T-helper 17 cell (primary cell): Measurements from ENCODE around the gene RABGAP1L. TPM values are rescaled to one million over a fixed set of nuclear protein-coding genes. Genes with fewer than 3 reads are reported as not detected.
"Not testable (repeated sequence)": the region's sequence is repeated elsewhere in the genome, so short reads cannot be mapped to it uniquely, and the experiment has no call there.

Source experiments
- ATAC-seq: fragments of 150-1000 bp; cut with Tn5 transposase; 2 replicates; pipeline ENCODE4 v1.10.0; 2021; ENCODE audit warnings: mild to moderate bottlenecking, moderate library complexity
- DNase-seq, 3 donors: peaks; one replicate each; pipeline versions ENCODE4 v3.0.0 to v3.0.0-alpha.2; 2020 to 2021
- H3K9me3 ChIP-seq: one replicate; pipeline ENCODE4 v1.7.0; 2013; ENCODE audit warnings: low read length, mild to moderate bottlenecking; ENCODE audit not compliant: control insufficient read depth, poor library complexity, severe bottlenecking
- H3K27ac Mint-ChIP-seq: one replicate; pipeline ENCODE4 v1.8.0; 2022; ENCODE audit warnings: mild to moderate bottlenecking, moderate library complexity, mixed read lengths
- H3K27me3 Mint-ChIP-seq: one replicate; pipeline ENCODE4 v1.8.0; 2022; ENCODE audit warnings: mixed read lengths
- H3K36me3 Mint-ChIP-seq: one replicate; pipeline ENCODE4 v1.8.0; 2022; ENCODE audit warnings: low read depth, mixed read lengths
- H3K4me1 Mint-ChIP-seq: one replicate; pipeline ENCODE4 v1.8.0; 2022; ENCODE audit warnings: mild to moderate bottlenecking, mixed read lengths
- H3K4me3 Mint-ChIP-seq: one replicate; pipeline ENCODE4 v1.8.0; 2022; ENCODE audit warnings: mild to moderate bottlenecking, moderate library complexity, mixed read lengths
- total RNA-seq, 4 donors: library from RNA in 2 of 4; stranded (reverse) in 2 of 4; gene quantifications; one replicate each; pipeline ENCODE4 v1.2.3 and lab custom pipeline; 2022 to 2026

Gene RABGAP1L
- total RNA-seq, 2 donors from 2014 or later, result 112 to 120 TPM

- H3K36me3 Mint-ChIP-seq, result peaks cover 3% of the 10 kb centered on the region
- H3K9me3 ChIP-seq, result peaks cover 8% of the 10 kb centered on the region
- H3K27ac Mint-ChIP-seq, result no peak overlapping the region
- H3K27me3 Mint-ChIP-seq, result no peaks in the 10 kb centered on the region
- H3K4me1 Mint-ChIP-seq, result no peaks in the 10 kb centered on the region
- no peak for ATAC-seq
- no peak overlapping the region for H3K4me3 Mint-ChIP-seq
- no peak for DNase-seq
Measured at GRCh38 chr1:174534789-174535188, 375.5 kb downstream of the RABGAP1L start.

- Mint-ChIP-seq H3K27ac (no peak overlapping the region), H3K4me1 (no peaks in the 10 kb centered on the region), H3K4me3 (no peak overlapping the region), H3K36me3 (peaks cover 3% of the 10 kb centered on the region), H3K27me3 (no peaks in the 10 kb centered on the region)
- DNase-seq, result no peak
- H3K9me3 ChIP-seq, result peaks cover 8% of the 10 kb centered on the region
- ATAC-seq, result no peak
Measured at GRCh38 chr1:174535207-174535606, 375.9 kb downstream of the RABGAP1L start.

- H3K4me3 Mint-ChIP-seq, H3K27ac Mint-ChIP-seq, H3K36me3 Mint-ChIP-seq, ATAC-seq, H3K9me3 ChIP-seq, H3K27me3 Mint-ChIP-seq, H3K4me1 Mint-ChIP-seq, DNase-seq: not testable (repeated sequence)
Measured at GRCh38 chr1:174543421-174543820, 384.1 kb downstream of the RABGAP1L start.

GRCh38 chr1:174550296-174550695, 391.0 kb downstream of the RABGAP1L start:
- H3K9me3 ChIP-seq, result no peaks in the 10 kb centered on the region
- H3K4me3 Mint-ChIP-seq, result no peak overlapping the region
- H3K27ac Mint-ChIP-seq, result no peak overlapping the region
- peaks cover 3% of the 10 kb centered on the region for H3K4me1 Mint-ChIP-seq
- ATAC-seq, result no peak
- DNase-seq, result no peak
- H3K36me3 Mint-ChIP-seq, result no peaks in the 10 kb centered on the region
- no peaks in the 10 kb centered on the region for H3K27me3 Mint-ChIP-seq

GRCh38 chr1:174556392-174556791, 397.1 kb downstream of the RABGAP1L start:
- no peaks in the 10 kb centered on the region for H3K9me3 ChIP-seq
- no peaks in the 10 kb centered on the region for H3K27me3 Mint-ChIP-seq
- no peak for DNase-seq
- no peaks in the 10 kb centered on the region for H3K4me1 Mint-ChIP-seq
- no peak for ATAC-seq
- H3K4me3 Mint-ChIP-seq, result no peak overlapping the region
- no peaks in the 10 kb centered on the region for H3K36me3 Mint-ChIP-seq
- no peak overlapping the region for H3K27ac Mint-ChIP-seq

GRCh38 chr1:174568551-174568950, 409.2 kb downstream of the RABGAP1L start:
- no peaks in the 10 kb centered on the region for H3K9me3 ChIP-seq
- no peak for DNase-seq
- Mint-ChIP-seq H3K4me3 (no peak overlapping the region), H3K27me3 (no peaks in the 10 kb centered on the region), H3K4me1 (no peaks in the 10 kb centered on the region), H3K36me3 (no peaks in the 10 kb centered on the region), H3K27ac (no peak overlapping the region)
- no peak for ATAC-seq

GRCh38 chr1:174569240-174569639, 409.9 kb downstream of the RABGAP1L start:
- no peak for ATAC-seq
- DNase-seq, result no peak
- Mint-ChIP-seq H3K27ac (no peak overlapping the region), H3K4me3 (no peak overlapping the region), H3K4me1 (no peaks in the 10 kb centered on the region), H3K27me3 (no peaks in the 10 kb centered on the region), H3K36me3 (no peaks in the 10 kb centered on the region)
- H3K9me3 ChIP-seq, result no peaks in the 10 kb centered on the region

GRCh38 chr1:174572771-174573170, 413.5 kb downstream of the RABGAP1L start:
- H3K4me1 Mint-ChIP-seq, result no peaks in the 10 kb centered on the region
- ATAC-seq (no peak), DNase-seq (no peak)
- no peak overlapping the region for H3K4me3 Mint-ChIP-seq
- no peaks in the 10 kb centered on the region for H3K27me3 Mint-ChIP-seq
- no peak overlapping the region for H3K27ac Mint-ChIP-seq
- H3K36me3 Mint-ChIP-seq, result no peaks in the 10 kb centered on the region
- H3K9me3 ChIP-seq, result peaks cover 5% of the 10 kb centered on the region

GRCh38 chr1:174576120-174576519, 416.8 kb downstream of the RABGAP1L start:
- not testable (repeated sequence) for H3K4me1 Mint-ChIP-seq, H3K4me3 Mint-ChIP-seq, H3K27me3 Mint-ChIP-seq, H3K36me3 Mint-ChIP-seq, H3K27ac Mint-ChIP-seq, ATAC-seq, H3K9me3 ChIP-seq, DNase-seq

GRCh38 chr1:174577681-174578080, 418.4 kb downstream of the RABGAP1L start:
- DNase-seq, result no peak

GRCh38 chr1:174580801-174581200, 421.5 kb downstream of the RABGAP1L start:
- no peak overlapping the region for H3K27ac Mint-ChIP-seq
- peaks cover 3% of the 10 kb centered on the region for H3K9me3 ChIP-seq
- H3K27me3 Mint-ChIP-seq, result no peaks in the 10 kb centered on the region
- H3K4me3 Mint-ChIP-seq, result no peak overlapping the region
- H3K36me3 Mint-ChIP-seq, result peaks cover 2% of the 10 kb centered on the region
- ATAC-seq (no peak), DNase-seq (no peak)
- H3K4me1 Mint-ChIP-seq, result peaks cover 2% of the 10 kb centered on the region

More at GRCh38 chr1:174577681-174578080, 418.4 kb downstream of the RABGAP1L start:
- H3K27ac Mint-ChIP-seq, result no peak overlapping the region
- H3K36me3 Mint-ChIP-seq, result peaks cover 2% of the 10 kb centered on the region
- no peak overlapping the region for H3K4me3 Mint-ChIP-seq
- H3K27me3 Mint-ChIP-seq, result no peaks in the 10 kb centered on the region
- no peaks in the 10 kb centered on the region for H3K4me1 Mint-ChIP-seq
- H3K9me3 ChIP-seq, result peaks cover 5% of the 10 kb centered on the region
- ATAC-seq, result no peak

GRCh38 chr1:174583316-174583715, 424.0 kb downstream of the RABGAP1L start:
- Mint-ChIP-seq H3K27me3 (no peaks in the 10 kb centered on the region), H3K27ac (no peak overlapping the region), H3K4me3 (no peak overlapping the region), H3K4me1 (peaks cover 2% of the 10 kb centered on the region), H3K36me3 (peaks cover 2% of the 10 kb centered on the region)
- ATAC-seq, result no peak
- DNase-seq, result no peak
- H3K9me3 ChIP-seq, result no peaks in the 10 kb centered on the region

- peaks cover 4% of the 10 kb centered on the region for H3K36me3 Mint-ChIP-seq
- H3K4me1 Mint-ChIP-seq, result peaks cover 2% of the 10 kb centered on the region
- no peak overlapping the region for H3K27ac Mint-ChIP-seq
- peaks cover under 1% of the 10 kb centered on the region for H3K9me3 ChIP-seq
- ATAC-seq (no peak), DNase-seq (no peak)
- H3K27me3 Mint-ChIP-seq, result no peaks in the 10 kb centered on the region
- no peak overlapping the region for H3K4me3 Mint-ChIP-seq
Measured at GRCh38 chr1:174584071-174584470, 424.8 kb downstream of the RABGAP1L start.

GRCh38 chr1:174588618-174589017, 429.3 kb downstream of the RABGAP1L start:
- not testable (repeated sequence) for ATAC-seq, H3K36me3 Mint-ChIP-seq, DNase-seq, H3K4me3 Mint-ChIP-seq, H3K27me3 Mint-ChIP-seq, H3K9me3 ChIP-seq, H3K4me1 Mint-ChIP-seq, H3K27ac Mint-ChIP-seq
